Natural killer cell (primary cell): ENCODE measurements around the gene BCAS3. TPM values are rescaled to one million over a fixed set of nuclear protein-coding genes. Genes with fewer than 3 reads are reported as not detected.

ENCODE experiments used
- ATAC-seq, 3 donors: fragments of 150-1000 bp in 2 of 3; fragments of 200-7000 bp in 1 of 3; cut with Tn5 transposase; 1 replicate in 1 of 3; 2 replicates in 2 of 3; pipeline ENCODE4 v1.10.0; 2021; ENCODE audit warnings: mild to moderate bottlenecking in 2 of 3, moderate library complexity in 2 of 3
- DNase-seq, 2 donors: peaks; one replicate each; pipeline versions ENCODE4 v3.0.0 to v3.0.0-alpha.2; 2013 to 2021; ENCODE audit warnings: mixed read lengths in 1 of 2
- H3K27ac ChIP-seq: one replicate; pipeline ENCODE4 v1.5.1; 2013; ENCODE audit warnings: mild to moderate bottlenecking, low read length
- H3K27me3 ChIP-seq: one replicate; pipeline ENCODE4 v1.6.1; 2013; ENCODE audit warnings: low read length; ENCODE audit not compliant: control insufficient read depth, insufficient read depth
- H3K36me3 ChIP-seq: one replicate; pipeline ENCODE4 v1.6.1; 2013; ENCODE audit warnings: low read length; ENCODE audit not compliant: control insufficient read depth, insufficient read depth
- H3K4me1 ChIP-seq: one replicate; pipeline ENCODE4 v1.6.1; 2013; ENCODE audit warnings: low read length; ENCODE audit not compliant: control insufficient read depth, insufficient read depth
- H3K4me3 ChIP-seq: one replicate; pipeline ENCODE4 v1.5.1; 2013; ENCODE audit warnings: low read length
- H3K9me3 ChIP-seq: one replicate; pipeline ENCODE4 v1.6.1; 2013; ENCODE audit warnings: low read length; ENCODE audit not compliant: control insufficient read depth, insufficient read depth
- H3K27ac Mint-ChIP-seq, 2 donors: one replicate each; pipeline ENCODE4 v1.8.0; 2022; ENCODE audit warnings: mild to moderate bottlenecking in 2 of 2, mixed read lengths in 2 of 2, moderate library complexity in 1 of 2
- H3K27me3 Mint-ChIP-seq, 2 donors: one replicate each; pipeline ENCODE4 v1.8.0; 2022; ENCODE audit warnings: low read depth in 2 of 2, mixed read lengths in 2 of 2
- H3K36me3 Mint-ChIP-seq: one replicate; pipeline ENCODE4 v1.8.0; 2022; ENCODE audit warnings: mixed read lengths
- H3K4me1 Mint-ChIP-seq, 2 donors: one replicate each; pipeline ENCODE4 v1.8.0; 2022; ENCODE audit warnings: mixed read lengths in 2 of 2
- H3K4me3 Mint-ChIP-seq: one replicate; pipeline ENCODE4 v1.8.0; 2022; ENCODE audit warnings: mild to moderate bottlenecking, moderate library complexity, mixed read lengths
- H3K9me3 Mint-ChIP-seq, 2 donors: one replicate each; pipeline ENCODE4 v1.8.0; 2022; ENCODE audit warnings: mixed read lengths in 2 of 2
- WGBS: methylation state at CpG from one replicate; pipeline ENCODE4 v1.1.7; 2013; ENCODE audit warnings: missing lambda C conversion rate; ENCODE audit not compliant: insufficient coverage; 5-methylcytosine and 5-hydroxymethylcytosine counted together
- intact Hi-C: fragments of 100-400 bp; cut with micrococcal nuclease; formaldehyde crosslinking; loops from one replicate; pipeline ENCODE4 v1.14.2; 2022
- total RNA-seq, 4 donors: library from RNA; stranded (reverse); fragments of 120-200 nt in 1 of 4; gene quantifications; one replicate each; pipeline versions ENCODE4 v1.2.3 to v1.2.4, GENCODE V29; 2013 to 2022
- TF ChIP-seq, protein P1 (sequence below): fragments of 200-600 bp; IDR thresholded peaks from one replicate; pipeline ENCODE4 v1.8.0; 2022; ENCODE audit warnings: antibody characterized with exemption

The BCAS3 gene
- total RNA-seq, 3 donors from 2014 or later (not counting 1 experiment from before 2014, with no cell fraction given): 60.5 to 87.8 (median 72.0) TPM

DNA sequence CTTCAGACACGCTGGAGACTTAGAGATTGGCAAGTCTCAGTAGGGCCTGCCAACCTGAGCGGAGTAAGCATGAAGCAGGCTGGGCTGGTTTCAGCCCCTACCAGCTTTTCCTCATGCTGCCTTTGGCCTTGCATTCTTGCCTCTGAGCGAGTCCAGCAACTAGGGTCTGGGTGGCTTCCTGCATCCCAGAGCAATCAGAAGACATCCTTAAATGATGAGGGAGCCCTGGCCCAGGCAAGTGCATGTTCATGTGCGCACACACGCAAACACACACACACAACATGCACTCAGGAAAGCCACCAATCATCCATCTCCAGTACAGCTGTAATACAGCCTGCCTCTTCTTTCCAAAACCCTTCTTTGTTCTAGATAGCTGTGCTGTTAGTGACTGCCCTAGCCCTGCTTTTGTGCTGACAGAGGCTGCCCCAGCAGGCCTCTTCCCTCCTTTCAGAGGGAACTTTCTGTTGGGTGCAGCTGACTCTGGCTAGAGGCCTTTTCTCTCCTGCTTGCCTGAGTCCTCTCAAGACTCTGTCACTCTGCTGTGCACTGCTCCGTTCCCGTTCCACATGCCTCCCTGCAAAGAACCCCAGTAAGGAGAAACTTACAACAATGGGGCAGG is 691.3 kb downstream of the BCAS3 start:
- TF ChIP-seq, protein P1, sequence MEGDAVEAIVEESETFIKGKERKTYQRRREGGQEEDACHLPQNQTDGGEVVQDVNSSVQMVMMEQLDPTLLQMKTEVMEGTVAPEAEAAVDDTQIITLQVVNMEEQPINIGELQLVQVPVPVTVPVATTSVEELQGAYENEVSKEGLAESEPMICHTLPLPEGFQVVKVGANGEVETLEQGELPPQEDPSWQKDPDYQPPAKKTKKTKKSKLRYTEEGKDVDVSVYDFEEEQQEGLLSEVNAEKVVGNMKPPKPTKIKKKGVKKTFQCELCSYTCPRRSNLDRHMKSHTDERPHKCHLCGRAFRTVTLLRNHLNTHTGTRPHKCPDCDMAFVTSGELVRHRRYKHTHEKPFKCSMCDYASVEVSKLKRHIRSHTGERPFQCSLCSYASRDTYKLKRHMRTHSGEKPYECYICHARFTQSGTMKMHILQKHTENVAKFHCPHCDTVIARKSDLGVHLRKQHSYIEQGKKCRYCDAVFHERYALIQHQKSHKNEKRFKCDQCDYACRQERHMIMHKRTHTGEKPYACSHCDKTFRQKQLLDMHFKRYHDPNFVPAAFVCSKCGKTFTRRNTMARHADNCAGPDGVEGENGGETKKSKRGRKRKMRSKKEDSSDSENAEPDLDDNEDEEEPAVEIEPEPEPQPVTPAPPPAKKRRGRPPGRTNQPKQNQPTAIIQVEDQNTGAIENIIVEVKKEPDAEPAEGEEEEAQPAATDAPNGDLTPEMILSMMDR: no peak
- DNase-seq (no peak), ATAC-seq (no peak)
- Mint-ChIP-seq H3K9me3 (no peaks in the 10 kb centered on the region), H3K36me3 (no peaks in the 10 kb centered on the region), H3K27ac (no peak overlapping the region), H3K27me3 (no peaks in the 10 kb centered on the region), H3K4me3 (no peak overlapping the region), H3K4me1 (no peaks in the 10 kb centered on the region)
- WGBS: 97% methylated on average over 7 of the region's 7 CpGs
- Histone ChIP-seq H3K27me3 (no peaks in the 10 kb centered on the region), H3K27ac (no peak overlapping the region), H3K36me3 (peaks cover 2% of the 10 kb centered on the region), H3K4me3 (no peak overlapping the region), H3K4me1 (no peaks in the 10 kb centered on the region), H3K9me3 (no peaks in the 10 kb centered on the region)
- intact Hi-C loops: no loop called here

DNA sequence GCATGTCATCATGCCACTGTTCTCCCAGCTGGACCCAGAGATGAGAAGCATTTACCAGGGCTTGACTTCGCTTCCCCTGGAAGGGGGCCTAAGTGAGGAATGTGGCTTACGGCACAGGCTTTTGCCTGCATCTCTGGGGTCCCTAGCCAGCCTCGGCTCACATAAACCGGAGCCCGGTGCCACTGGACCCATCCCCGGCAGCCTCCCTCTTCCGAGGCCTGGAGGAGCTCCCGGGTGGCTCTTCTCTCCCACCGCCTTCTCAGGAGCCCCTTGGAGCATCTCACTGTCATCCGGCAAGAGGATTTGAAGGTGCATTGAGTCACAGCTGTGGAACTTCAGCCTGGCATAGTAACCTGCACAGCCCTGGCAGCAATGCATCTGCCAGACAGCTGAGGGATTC is 692.1 kb downstream of the BCAS3 start:
- Histone ChIP-seq H3K4me3 (no peak overlapping the region), H3K36me3 (peaks cover 2% of the 10 kb centered on the region), H3K4me1 (no peaks in the 10 kb centered on the region), H3K27me3 (no peaks in the 10 kb centered on the region), H3K9me3 (no peaks in the 10 kb centered on the region), H3K27ac (no peak overlapping the region)
- intact Hi-C loops: no loop called here
- TF ChIP-seq, protein P1: no peak
- Mint-ChIP-seq H3K27me3 (no peaks in the 10 kb centered on the region), H3K9me3 (no peaks in the 10 kb centered on the region), H3K36me3 (no peaks in the 10 kb centered on the region), H3K4me3 (no peak overlapping the region), H3K27ac (no peak overlapping the region), H3K4me1 (no peaks in the 10 kb centered on the region)
- DNase-seq: no peak
- 92% methylated on average over 10 of the region's 10 CpGs for WGBS
- ATAC-seq: no peak

DNA sequence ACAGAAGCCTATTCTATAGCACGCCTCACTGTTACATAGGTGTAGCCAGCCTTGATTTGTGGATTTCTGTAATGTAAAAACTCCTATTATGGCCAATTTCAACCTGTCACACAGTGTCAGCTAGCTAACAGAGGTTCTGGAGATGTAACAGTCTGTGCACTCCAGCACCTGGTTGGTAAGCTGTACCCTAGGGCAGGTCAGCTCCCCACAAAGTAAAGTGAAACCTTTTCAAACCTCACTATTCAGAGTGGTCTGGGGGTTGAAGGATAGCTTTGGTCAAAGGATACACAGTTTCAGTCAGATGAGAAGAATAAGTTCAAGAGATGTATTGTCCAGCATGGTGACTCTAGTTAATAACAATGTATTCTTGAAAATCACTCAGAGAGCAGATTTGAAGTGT is 693.5 kb downstream of the BCAS3 start:
- no peak overlapping the region for H3K27ac Mint-ChIP-seq
- H3K4me3 ChIP-seq: no peak overlapping the region
- no peaks in the 10 kb centered on the region for H3K9me3 ChIP-seq
- no peaks in the 10 kb centered on the region for H3K4me1 Mint-ChIP-seq
- no peaks in the 10 kb centered on the region for H3K27me3 ChIP-seq
- ATAC-seq: no peak
- H3K36me3 ChIP-seq: peaks cover 2% of the 10 kb centered on the region
- no peaks in the 10 kb centered on the region for H3K27me3 Mint-ChIP-seq
- no peak overlapping the region for H3K4me3 Mint-ChIP-seq
- no peak for DNase-seq
- H3K36me3 Mint-ChIP-seq: no peaks in the 10 kb centered on the region
- 100% methylated on average over 1 of the region's 1 CpG for WGBS
- intact Hi-C loops: no loop called here
- TF ChIP-seq, protein P1: no peak
- H3K27ac ChIP-seq: no peak overlapping the region
- H3K4me1 ChIP-seq: no peaks in the 10 kb centered on the region
- no peaks in the 10 kb centered on the region for H3K9me3 Mint-ChIP-seq

DNA sequence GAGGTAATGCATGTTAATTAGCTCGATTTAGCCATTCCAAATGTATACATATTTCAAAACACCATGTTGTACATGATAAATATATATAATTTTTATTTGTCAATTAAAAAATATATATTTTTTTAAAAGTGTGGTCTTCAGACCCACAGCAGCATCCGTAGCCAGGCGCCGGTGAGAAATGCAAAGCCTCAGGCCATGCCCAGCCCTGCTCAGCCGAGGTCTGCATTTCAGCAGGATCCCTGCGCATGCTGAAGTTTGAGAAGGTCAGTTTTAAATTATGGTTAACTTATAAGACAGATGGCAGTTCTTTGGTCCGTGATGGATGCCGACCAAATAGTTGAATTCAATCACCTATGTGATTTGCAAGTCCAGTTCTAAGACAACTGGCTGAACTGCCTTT is 694.0 kb downstream of the BCAS3 start:
- Mint-ChIP-seq H3K27me3 (no peaks in the 10 kb centered on the region), H3K9me3 (no peaks in the 10 kb centered on the region), H3K36me3 (no peaks in the 10 kb centered on the region), H3K27ac (no peak overlapping the region), H3K4me1 (peaks cover 0 to 1% of the 10 kb centered on the region in 2 donors), H3K4me3 (no peak overlapping the region)
- H3K4me1 ChIP-seq: no peaks in the 10 kb centered on the region
- peaks cover 2% of the 10 kb centered on the region for H3K36me3 ChIP-seq
- no peak for ATAC-seq
- H3K4me3 ChIP-seq: no peak overlapping the region
- TF ChIP-seq, protein P1: no peak
- no peak for DNase-seq
- no peaks in the 10 kb centered on the region for H3K27me3 ChIP-seq
- H3K9me3 ChIP-seq: no peaks in the 10 kb centered on the region
- intact Hi-C loops: no loop called here
- no peak overlapping the region for H3K27ac ChIP-seq
- WGBS: 99% methylated on average over 7 of the region's 8 CpGs
